Bronchial epithelial cell (primary cell): ENCODE data around the gene FCER1G. TPM values are rescaled to one million over a fixed set of nuclear protein-coding genes. Genes with fewer than 3 reads are reported as not detected.

Experiments used
- DNase-seq: peaks from one replicate; pipeline ENCODE4 v3.0.0-alpha.2; 2010; ENCODE audit warnings: low read depth
- FAIRE-seq: peaks from 2 replicates; lab custom pipeline; 2011; peaks lifted over from hg19 to GRCh38; lab: Jason Lieb, UNC
- H3K27me3 ChIP-seq: 2 replicates; pipeline ENCODE4 v1.5.1; 2011; ENCODE audit warnings: low read length; ENCODE audit not compliant: control insufficient read depth, insufficient read depth
- H3K36me3 ChIP-seq: 2 replicates; pipeline ENCODE4 v1.5.1; 2011; ENCODE audit warnings: low read length; ENCODE audit not compliant: control insufficient read depth, insufficient read depth
- H3K4me3 ChIP-seq: 2 replicates; pipeline ENCODE4 v1.5.1; 2011; ENCODE audit warnings: mild to moderate bottlenecking, low read depth, low read length, control low read depth
- total RNA-seq: library from RNA; depleted of rRNA; stranded (reverse); fragments of >200 nt; gene quantifications from 2 replicates; pipeline ENCODE4 v1.2.1, GENCODE V29; 2014
- TF ChIP-seq, protein P1 (sequence below): IDR thresholded peaks from 2 replicates; pipeline ENCODE4 v1.5.1; 2011; ENCODE audit warnings: mild to moderate bottlenecking, moderate library complexity, low read length, control low read depth, inconsistent platforms; ENCODE audit not compliant: insufficient read depth, severe bottlenecking

Gene FCER1G
- total RNA-seq, 1 donor from 2014 or later: 0.26 TPM

DNA sequence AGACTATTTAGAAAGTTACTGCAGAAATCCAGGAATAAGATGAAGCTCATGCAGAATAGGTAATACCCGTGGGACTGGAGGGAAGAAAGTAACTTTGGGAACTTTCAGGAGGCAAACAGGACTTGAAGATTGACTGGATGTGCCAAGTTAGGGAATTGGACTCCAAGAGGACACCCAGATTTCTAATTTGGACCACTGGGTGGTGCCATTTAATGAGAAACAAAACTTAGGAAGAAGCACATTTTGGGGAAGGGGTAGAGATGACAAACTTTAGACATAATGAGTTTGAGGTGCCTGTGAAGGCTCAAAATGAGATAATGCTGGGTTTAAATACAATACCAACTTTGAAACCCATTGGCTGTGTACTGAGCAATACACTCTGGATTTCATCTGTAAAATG is 34.5 kb upstream of the FCER1G start:
- H3K4me3 ChIP-seq: no peak overlapping the region
- DNase-seq (peak; percentile 19), FAIRE-seq (no peak)
- no peaks in the 10 kb centered on the region for H3K27me3 ChIP-seq
- TF ChIP-seq, protein P1, sequence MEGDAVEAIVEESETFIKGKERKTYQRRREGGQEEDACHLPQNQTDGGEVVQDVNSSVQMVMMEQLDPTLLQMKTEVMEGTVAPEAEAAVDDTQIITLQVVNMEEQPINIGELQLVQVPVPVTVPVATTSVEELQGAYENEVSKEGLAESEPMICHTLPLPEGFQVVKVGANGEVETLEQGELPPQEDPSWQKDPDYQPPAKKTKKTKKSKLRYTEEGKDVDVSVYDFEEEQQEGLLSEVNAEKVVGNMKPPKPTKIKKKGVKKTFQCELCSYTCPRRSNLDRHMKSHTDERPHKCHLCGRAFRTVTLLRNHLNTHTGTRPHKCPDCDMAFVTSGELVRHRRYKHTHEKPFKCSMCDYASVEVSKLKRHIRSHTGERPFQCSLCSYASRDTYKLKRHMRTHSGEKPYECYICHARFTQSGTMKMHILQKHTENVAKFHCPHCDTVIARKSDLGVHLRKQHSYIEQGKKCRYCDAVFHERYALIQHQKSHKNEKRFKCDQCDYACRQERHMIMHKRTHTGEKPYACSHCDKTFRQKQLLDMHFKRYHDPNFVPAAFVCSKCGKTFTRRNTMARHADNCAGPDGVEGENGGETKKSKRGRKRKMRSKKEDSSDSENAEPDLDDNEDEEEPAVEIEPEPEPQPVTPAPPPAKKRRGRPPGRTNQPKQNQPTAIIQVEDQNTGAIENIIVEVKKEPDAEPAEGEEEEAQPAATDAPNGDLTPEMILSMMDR: peak; percentile 25
- peaks cover 2% of the 10 kb centered on the region for H3K36me3 ChIP-seq

DNA sequence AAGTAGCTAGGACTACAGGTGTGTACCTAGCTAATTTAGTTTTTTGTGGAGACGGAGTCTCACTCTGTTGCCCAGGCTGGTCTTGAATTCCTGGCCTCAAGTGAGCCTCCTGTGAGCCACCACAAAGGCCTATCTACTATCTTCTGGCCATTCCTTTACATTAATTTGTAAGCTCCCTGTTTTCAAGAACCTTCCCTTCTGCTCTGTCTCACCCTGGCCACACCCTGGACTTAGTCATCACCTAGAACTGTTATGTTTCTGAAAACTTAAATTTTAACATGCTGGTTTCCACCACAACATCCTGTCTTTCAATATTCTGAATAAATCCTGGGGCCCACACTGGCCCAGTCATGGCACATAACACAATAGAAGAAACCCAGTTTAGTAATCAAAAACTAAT is 32.9 kb upstream of the FCER1G start:
- TF ChIP-seq, protein P1: no peak
- DNase-seq: peak; percentile 73
- no peak overlapping the region for H3K4me3 ChIP-seq
- H3K36me3 ChIP-seq: no peaks in the 10 kb centered on the region
- FAIRE-seq: no peak
- H3K27me3 ChIP-seq: no peaks in the 10 kb centered on the region

GRCh38 chr1:161185282-161185682 is 29.8 kb upstream of the FCER1G start:
- TF ChIP-seq, protein P1: no peak
- DNase-seq (no peak), FAIRE-seq (no peak)
- no peaks in the 10 kb centered on the region for H3K27me3 ChIP-seq
- H3K36me3 ChIP-seq: no peaks in the 10 kb centered on the region
- no peak overlapping the region for H3K4me3 ChIP-seq

DNA sequence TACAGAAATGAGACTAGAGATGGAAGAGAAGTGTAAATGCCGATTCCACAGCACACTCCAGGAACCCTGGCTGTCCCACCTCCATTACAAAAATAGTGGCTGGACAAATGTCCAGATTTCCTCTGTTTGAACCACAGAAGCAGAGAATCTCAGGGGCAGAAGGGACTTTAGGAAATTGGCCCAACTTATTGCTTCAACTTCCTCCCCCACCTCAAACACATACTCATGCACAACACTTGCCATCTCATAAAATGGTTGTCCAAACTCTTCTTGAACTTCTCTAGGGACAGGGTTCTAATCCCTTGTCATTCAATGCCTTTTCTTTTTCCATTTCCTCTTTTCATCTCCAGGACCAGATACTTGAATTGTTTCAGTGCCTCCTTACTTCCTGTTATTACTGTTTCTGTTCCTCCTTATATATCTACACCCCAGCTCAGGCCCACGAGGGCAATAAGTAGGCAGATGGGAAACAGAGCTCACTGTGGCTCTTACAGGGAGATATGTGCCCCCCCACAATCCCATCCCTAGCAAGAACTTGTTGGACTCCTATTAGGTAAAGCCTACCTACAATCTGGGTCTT is 29.3 kb upstream of the FCER1G start:
- Histone ChIP-seq H3K36me3 (no peaks in the 10 kb centered on the region), H3K4me3 (no peak overlapping the region), H3K27me3 (no peaks in the 10 kb centered on the region)
- TF ChIP-seq, protein P1: no peak
- DNase-seq: no peak
- FAIRE-seq: no peak

GRCh38 chr1:161187311-161187710 is 27.8 kb upstream of the FCER1G start:
- H3K4me3 ChIP-seq: no peak overlapping the region
- TF ChIP-seq, protein P1: no peak
- no peaks in the 10 kb centered on the region for H3K27me3 ChIP-seq
- FAIRE-seq (no peak), DNase-seq (no peak)
- no peaks in the 10 kb centered on the region for H3K36me3 ChIP-seq

GRCh38 chr1:161188381-161188780 is 26.7 kb upstream of the FCER1G start:
- FAIRE-seq: no peak
- no peak overlapping the region for H3K4me3 ChIP-seq
- TF ChIP-seq, protein P1: no peak
- H3K27me3 ChIP-seq: no peaks in the 10 kb centered on the region
- H3K36me3 ChIP-seq: no peaks in the 10 kb centered on the region
- no peak for DNase-seq
